Body of pancreas (tissue), 4 donors: ENCODE results near the gene ENTPD7.

ENCODE experiments used
- POLR2A ChIP-seq, 3 donors: fragments of 450-650 bp; IDR thresholded peaks; one replicate each; pipeline ENCODE4 v1.6.1; 2016; ENCODE audit warnings: antibody characterized with exemption in 3 of 3, mild to moderate bottlenecking in 2 of 3
- TF ChIP-seq, protein P1 (sequence below), 7 experiments: fragments of 450-650 bp in 4 of 7; fragments of 200-600 bp in 3 of 7; sonication (generic) in 3 of 7; IDR thresholded peaks; one replicate each; pipeline ENCODE4 v1.5.1; 2016 to 2019; ENCODE audit warnings: antibody characterized with exemption in 7 of 7

GRCh38 chr10:99612167-99612831, 47.0 kb upstream of the ENTPD7 start:
- TF ChIP-seq, protein P1, sequence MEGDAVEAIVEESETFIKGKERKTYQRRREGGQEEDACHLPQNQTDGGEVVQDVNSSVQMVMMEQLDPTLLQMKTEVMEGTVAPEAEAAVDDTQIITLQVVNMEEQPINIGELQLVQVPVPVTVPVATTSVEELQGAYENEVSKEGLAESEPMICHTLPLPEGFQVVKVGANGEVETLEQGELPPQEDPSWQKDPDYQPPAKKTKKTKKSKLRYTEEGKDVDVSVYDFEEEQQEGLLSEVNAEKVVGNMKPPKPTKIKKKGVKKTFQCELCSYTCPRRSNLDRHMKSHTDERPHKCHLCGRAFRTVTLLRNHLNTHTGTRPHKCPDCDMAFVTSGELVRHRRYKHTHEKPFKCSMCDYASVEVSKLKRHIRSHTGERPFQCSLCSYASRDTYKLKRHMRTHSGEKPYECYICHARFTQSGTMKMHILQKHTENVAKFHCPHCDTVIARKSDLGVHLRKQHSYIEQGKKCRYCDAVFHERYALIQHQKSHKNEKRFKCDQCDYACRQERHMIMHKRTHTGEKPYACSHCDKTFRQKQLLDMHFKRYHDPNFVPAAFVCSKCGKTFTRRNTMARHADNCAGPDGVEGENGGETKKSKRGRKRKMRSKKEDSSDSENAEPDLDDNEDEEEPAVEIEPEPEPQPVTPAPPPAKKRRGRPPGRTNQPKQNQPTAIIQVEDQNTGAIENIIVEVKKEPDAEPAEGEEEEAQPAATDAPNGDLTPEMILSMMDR (IDR thresholded peaks at IDR 0.05) = peak; percentile 59 to 83 (median 79)
- TF ChIP-seq POLR2A (IDR thresholded peaks at IDR 0.05) = no peak
